Measurements from ENCODE around the gene CIROP. TPM values are rescaled to one million over a fixed set of nuclear protein-coding genes. Genes with fewer than 3 reads are reported as not detected.
A peak's percentile ranks its signal among the peaks of the same experiment; 100 is the strongest.

Gene CIROP
- total RNA-seq, 1 experiment from 2014 or later = not detected

GRCh38 chr14:23120541-23121251, 15.9 kb upstream of the CIROP start:
- no peak overlapping the region for H3K27ac Mint-ChIP-seq (ENCODE audit: low read depth, unreplicated experiment)
- POLR2A ChIA-PET = interaction anchor here (0.7 to 4.9 kb wide), 15 partner anchors 10 to 181 kb away, joined by 3 to 78 read pairs (median 4); partner anchors contain the start of genes ACIN1, C14orf119, HOMEZ and RNF212B
- no peak overlapping the region for H3K4me3 Mint-ChIP-seq (ENCODE audit: unreplicated experiment)

GRCh38 chr14:23119363-23120327, 14.9 kb upstream of the CIROP start:
- peaks cover 27% of the 10 kb centered on the region for H3K4me1 Mint-ChIP-seq (ENCODE audit: insufficient read depth, unreplicated experiment)
- H3K4me3 Mint-ChIP-seq (ENCODE audit: unreplicated experiment) = no peak overlapping the region
- no peak overlapping the region for H3K27ac Mint-ChIP-seq (ENCODE audit: low read depth, unreplicated experiment)
- no peaks in the 10 kb centered on the region for H3K36me3 Mint-ChIP-seq (ENCODE audit: insufficient read depth, unreplicated experiment)
- TF ChIP-seq CTCF (IDR thresholded peaks at IDR 0.05; ENCODE audit: unreplicated experiment) = no peak
- no peaks in the 10 kb centered on the region for H3K27me3 Mint-ChIP-seq (ENCODE audit: insufficient read depth, unreplicated experiment)
- ChIA-PET CTCF (interaction anchor here (0.6 to 20.7 kb wide), 20 partner anchors 8 to 174 kb away, joined by 3 to 766 read pairs (median 6); partner anchors contain the start of gene SLC7A8), POLR2A (interaction anchor here (0.6 to 4.9 kb wide), 3 partner anchors 67 to 1131 kb away, joined by 3 to 78 read pairs (median 3); partner anchors contain the start of gene SLC7A8)
- H3K9me3 Mint-ChIP-seq (ENCODE audit: unreplicated experiment) = no peaks in the 10 kb centered on the region
- BruUV-seq (replicated peaks) = no TSS peak
- DNase-seq (ENCODE audit: unreplicated experiment) = no peak
- intact Hi-C loops (cut with micrococcal nuclease) = loop anchor here (1.0 to 5.0 kb wide), 4 partner anchors 35 to 263 kb away; no protein-coding TSS in a partner anchor

More at GRCh38 chr14:23120541-23121251, 15.9 kb upstream of the CIROP start:
- intact Hi-C loops (cut with micrococcal nuclease) = loop anchor here (1.0 to 2.0 kb wide), 3 partner anchors 34 to 179 kb away; no protein-coding TSS in a partner anchor
- H3K36me3 Mint-ChIP-seq (ENCODE audit: insufficient read depth, unreplicated experiment) = no peaks in the 10 kb centered on the region
- CTCF ChIA-PET = interaction anchor here (0.6 to 20.7 kb wide), 55 partner anchors 8 to 1895 kb away, joined by 3 to 766 read pairs (median 6); partner anchors contain the start of genes ACIN1, C14orf119, PPP1R3E and SLC7A8
- DNase-seq (ENCODE audit: unreplicated experiment) = peak; percentile 83
- BruUV-seq (replicated peaks) = no TSS peak
- H3K4me1 Mint-ChIP-seq (ENCODE audit: insufficient read depth, unreplicated experiment) = peaks cover 21% of the 10 kb centered on the region
- no peaks in the 10 kb centered on the region for H3K27me3 Mint-ChIP-seq (ENCODE audit: insufficient read depth, unreplicated experiment)
- TF ChIP-seq CTCF (IDR thresholded peaks at IDR 0.05; ENCODE audit: unreplicated experiment) = peak; percentile 100
- no peaks in the 10 kb centered on the region for H3K9me3 Mint-ChIP-seq (ENCODE audit: unreplicated experiment)

- no peaks in the 10 kb centered on the region for H3K36me3 Mint-ChIP-seq (ENCODE audit: insufficient read depth, unreplicated experiment)
- no peak for TF ChIP-seq CTCF (IDR thresholded peaks at IDR 0.05; ENCODE audit: unreplicated experiment)
- no peak within 1 kb of the TSS for H3K27ac Mint-ChIP-seq (ENCODE audit: low read depth, unreplicated experiment)
- no peaks in the 10 kb centered on the region for H3K27me3 Mint-ChIP-seq (ENCODE audit: insufficient read depth, unreplicated experiment)
- DNase-seq (ENCODE audit: unreplicated experiment) = no peak
- POLR2A ChIA-PET = interaction anchor here (4.9 kb wide), 1 partner anchor 68 kb away, joined by 78 read pairs; the partner anchor contains the start of gene SLC7A8
- CTCF ChIA-PET = interaction anchor here (0.6 to 20.7 kb wide), 8 partner anchors 16 to 116 kb away, joined by 3 to 766 read pairs (median 4); partner anchors contain the start of gene SLC7A8
- BruUV-seq (replicated peaks) = no TSS peak
- H3K4me3 Mint-ChIP-seq (ENCODE audit: unreplicated experiment) = no peak within 1 kb of the TSS
- H3K9me3 Mint-ChIP-seq (ENCODE audit: unreplicated experiment) = no peaks in the 10 kb centered on the region
- H3K4me1 Mint-ChIP-seq (ENCODE audit: insufficient read depth, unreplicated experiment) = peaks cover 25% of the 10 kb centered on the region
- intact Hi-C loops (cut with micrococcal nuclease) = loop anchor here (5.0 kb wide), 1 partner anchor 264 kb away; no protein-coding TSS in a partner anchor
Measured at GRCh38 chr14:23118506-23119362, 13.9 kb upstream of the CIROP start, which contains the start of gene CEBPE. Gene CEBPE (minus strand): TSS chr14:23119255. CDS start chr14:23119091, 164 bp downstream.
